GM19455 (cell line): ENCODE data around the gene DNAH11.
"Not testable (repeated sequence)": the region's sequence is repeated elsewhere in the genome, so short reads cannot be mapped to it uniquely, and the experiment has no call there.

Experiments
- ATAC-seq: cut with Tn5 transposase; IDR thresholded peaks from one replicate; pipeline ENCODE4 v1.9.1; 2021; ENCODE audit not compliant: unreplicated experiment

Gene DNAH11

DNA sequence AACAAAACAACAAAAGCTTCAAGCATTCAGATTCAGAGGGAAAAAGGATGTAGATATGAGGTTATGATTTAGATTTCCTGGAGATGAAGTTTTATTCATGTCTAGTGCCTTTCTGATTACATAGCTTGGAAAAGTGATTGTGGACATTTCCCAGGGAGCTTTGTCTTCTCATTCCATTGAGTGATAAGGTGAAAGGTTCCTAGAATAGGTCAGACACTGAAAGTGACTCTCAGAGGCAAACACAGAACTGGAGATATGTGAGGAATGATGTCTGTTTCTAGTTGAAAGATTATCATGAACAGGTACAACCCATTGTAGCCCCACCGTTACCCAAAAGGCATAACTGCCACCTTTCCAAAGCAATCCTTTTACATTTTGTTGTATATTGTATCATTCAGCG lies 223.4 kb downstream of the DNAH11 start:
- ATAC-seq = no peak

DNA sequence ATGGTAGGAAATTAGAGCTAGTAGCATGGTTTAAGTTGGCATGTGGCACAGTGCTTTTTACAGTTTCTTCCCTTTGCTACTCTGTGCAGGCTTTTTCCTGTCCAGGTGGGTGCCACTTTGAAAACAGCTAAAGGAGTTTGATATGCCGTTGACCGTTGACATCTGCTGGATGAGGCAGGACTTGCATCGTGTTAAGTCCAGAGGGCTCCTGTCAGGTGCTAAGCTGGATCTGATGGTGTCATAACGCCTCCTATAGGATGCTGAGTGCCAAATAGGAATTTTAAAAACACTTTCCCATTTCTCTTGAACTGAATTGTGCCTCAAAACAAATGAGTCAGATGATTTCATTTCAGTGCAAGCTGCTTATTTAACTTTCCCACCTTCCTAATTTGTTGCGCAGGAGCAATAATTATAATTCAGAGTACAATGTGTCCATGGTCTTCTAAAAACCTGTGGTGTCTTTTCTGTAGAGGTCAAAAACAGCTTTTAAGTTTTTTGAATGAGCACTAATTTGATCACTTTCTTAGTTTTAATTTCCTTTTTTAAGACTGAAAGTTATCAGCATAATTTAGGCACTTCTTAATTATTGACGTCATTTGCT lies 224.6 kb downstream of the DNAH11 start:
- ATAC-seq = peak; percentile 79

DNA sequence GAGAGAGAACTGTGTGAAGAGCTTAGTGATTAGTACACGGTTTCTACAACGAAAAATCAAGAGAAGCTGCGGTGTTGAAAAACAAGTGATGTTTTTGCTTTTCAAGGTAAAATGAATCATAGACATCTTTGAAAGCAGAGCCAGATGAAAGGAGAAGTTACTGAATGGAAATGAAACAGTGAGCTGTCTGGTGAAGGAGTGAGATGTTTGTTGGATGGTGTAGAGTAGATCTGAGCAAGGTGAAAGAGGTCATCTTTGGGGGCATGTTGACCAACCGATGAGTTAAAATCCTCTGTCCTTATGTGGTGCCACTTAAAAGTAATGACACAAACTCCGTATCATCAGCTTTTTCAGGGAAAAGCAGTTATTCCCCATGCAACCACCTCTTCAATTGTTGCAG lies 225.4 kb downstream of the DNAH11 start:
- ATAC-seq = no peak

DNA sequence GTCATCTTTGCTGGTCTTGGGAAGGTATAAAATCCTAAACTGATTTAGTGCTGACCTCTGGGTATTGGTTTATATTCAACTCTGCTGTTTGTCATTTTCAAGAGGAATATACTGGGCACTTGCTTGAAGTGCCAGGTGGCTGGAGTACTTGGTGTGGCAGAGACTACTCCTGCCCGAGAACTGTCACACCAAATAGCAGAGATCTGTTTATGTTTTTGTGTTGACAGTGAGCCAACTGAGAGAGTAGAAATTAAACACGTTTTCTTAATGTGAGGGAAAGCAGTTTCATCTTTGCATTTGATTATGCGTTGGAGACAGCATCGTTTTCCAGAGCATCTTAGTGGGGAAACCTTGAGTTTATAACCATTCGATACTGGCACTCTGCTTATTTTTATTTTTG lies 228.4 kb downstream of the DNAH11 start:
- ATAC-seq = no peak

DNA sequence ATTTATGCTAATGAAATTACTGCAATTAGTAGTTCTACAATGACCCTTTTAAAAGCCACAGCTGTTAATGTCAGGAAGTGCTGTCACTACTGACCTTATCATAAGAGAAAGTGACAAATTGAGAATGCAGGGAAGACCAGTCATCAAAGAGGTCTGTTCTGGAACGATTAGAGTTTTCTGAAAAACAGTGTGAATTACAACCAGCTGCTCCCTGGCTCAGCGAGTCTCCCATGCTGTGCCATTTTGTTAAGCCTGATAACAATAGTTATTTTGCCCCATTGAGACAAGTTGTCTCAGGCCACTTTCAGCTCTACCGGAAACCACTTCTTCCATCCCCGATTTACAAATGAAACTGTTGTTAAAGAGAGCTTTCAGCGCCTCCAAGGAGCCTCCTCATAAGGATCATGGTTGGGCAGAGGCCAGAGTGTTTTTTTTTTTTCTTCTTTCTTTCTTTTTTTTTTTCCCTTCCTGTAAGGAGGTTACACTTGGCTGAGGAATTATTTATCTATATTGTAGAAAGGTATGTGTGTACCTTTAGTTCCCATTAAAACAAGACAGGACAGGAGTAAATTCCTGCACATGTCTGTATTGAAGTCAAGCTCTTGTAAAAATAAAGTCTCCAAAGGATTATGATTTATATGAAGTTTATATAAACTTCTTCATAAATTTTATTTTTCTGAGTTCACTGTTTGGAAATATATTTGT lies 229.2 kb downstream of the DNAH11 start:
- ATAC-seq = no peak

DNA sequence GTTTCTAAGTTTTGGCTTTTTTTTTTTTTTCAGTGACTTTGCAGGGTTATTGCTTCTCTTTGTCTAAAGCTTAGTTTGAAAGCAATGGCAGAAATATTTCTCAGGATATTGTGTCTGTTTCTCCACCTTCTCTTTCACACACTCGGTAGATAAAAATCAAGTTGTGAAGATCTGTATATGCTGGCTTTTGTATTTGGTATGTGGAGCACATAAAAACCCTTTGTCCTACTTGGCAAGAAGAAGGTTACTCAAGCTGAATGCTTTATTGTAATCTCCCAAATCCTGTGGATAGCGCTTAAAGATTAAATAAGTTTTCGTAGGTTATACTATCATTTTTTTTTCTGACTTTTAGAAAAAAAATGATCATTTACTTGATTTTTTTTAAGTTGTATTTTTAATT lies 230.5 kb downstream of the DNAH11 start:
- no peak for ATAC-seq

DNA sequence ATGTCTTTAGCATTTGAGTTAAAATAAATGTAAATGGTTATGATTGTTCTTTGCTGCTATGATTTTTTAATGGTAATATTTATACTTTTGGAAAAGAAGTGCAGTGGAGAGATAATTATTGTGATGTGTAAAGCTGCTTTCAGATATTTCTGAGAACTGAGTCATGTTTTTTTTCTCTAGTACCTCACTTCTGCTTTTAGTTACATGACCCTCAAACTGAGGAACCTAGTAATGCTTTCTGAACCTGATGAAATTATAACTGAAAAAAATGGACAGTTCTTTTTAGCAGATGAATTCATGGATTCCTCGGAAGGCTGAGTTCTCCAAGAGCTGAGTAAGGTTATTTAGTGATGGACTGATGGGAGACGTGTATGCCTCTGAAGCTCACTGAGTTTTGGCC lies 235.1 kb downstream of the DNAH11 start:
- no peak for ATAC-seq

DNA sequence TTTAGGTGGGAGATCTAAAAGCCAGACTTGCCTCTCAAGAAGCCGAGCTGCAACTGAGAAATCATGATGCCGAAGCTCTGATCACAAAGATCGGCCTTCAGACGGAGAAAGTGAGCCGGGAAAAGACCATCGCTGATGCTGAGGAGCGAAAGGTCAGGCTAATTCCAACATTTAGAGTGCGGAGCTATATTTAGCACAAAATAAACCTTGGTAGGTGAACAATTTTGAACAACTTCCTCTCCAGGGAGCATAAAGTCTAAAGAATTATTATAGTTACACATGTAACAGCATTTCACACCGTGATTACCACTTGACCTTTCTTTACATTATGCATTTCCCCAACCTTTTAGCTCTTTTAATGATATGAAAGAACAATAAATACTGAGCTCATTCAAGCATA lies 236.1 kb downstream of the DNAH11 start:
- no peak for ATAC-seq

DNA sequence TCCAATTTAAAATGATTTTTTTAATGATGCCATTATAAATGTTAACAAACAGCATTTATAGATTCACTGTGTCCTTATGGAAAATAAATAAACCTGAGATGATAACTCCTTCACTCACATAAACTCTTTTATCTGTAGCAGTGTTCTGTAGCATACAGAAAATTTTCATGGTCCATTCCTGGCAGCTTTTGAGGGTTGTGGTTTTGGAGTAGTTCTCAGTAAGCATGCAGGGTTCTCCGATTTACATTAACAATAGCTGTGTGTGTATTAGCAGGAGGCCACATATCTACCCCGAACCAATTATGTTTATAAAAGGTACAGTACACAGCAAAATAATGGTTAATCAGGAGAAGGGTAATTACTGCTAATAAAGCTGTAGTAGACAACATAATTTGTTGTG lies 240.2 kb downstream of the DNAH11 start:
- no peak for ATAC-seq

DNA sequence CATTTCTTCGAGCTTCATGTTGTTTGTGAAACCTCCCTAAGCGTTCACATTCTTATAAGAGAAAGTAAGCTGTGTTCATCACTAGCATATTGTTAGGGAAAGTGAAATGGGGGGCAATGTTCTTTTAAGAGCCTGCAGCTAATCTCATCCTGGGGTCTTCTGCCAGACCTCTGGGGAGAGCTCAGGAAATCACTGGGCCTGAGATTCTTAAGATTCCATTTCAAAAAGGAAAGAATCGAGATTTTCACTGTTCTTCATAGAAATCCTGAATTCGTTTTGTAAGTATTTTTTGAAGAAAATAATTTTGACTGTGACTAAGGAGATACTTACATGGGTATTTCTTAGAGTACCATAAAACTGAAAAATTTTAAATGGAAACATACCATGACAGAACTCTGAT lies 242.2 kb downstream of the DNAH11 start:
- ATAC-seq = no peak

DNA sequence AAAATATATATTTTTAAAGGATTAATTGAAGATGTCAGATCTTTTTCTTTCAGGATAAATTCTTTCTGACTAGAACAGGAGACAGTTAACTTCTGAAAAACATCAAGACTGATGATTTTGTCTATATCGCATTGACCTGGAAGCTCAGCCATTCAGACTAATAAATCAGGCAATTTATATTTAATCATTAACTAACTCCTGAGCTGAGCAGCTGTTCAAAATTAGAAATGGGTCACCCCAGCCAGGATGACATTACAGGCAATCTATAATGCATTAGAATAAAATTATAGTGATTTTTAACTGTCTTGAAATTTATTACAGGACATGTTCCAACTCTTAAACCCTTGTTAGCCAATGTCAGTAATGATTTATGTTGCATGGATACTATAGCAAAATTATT lies 263.0 kb downstream of the DNAH11 start:
- no peak for ATAC-seq

DNA sequence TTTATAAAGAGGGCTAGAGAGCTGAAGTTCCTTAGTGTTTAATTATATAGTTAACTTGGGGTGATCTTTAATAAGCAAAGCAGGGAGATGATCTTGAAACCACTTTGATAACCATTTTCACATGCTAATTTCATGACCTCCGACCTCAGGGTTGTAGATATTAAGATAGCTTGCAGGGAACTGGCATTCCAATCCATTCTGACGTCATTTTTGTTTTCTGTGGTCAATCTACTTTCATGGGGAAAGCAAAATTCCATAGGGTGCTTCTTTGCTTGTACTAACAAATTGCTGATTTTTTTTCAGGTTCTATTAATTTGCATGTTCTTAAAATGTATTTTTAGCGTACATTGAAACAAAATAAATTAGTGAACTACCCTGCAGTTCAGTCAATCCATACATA lies 263.5 kb downstream of the DNAH11 start:
- no peak for ATAC-seq

DNA sequence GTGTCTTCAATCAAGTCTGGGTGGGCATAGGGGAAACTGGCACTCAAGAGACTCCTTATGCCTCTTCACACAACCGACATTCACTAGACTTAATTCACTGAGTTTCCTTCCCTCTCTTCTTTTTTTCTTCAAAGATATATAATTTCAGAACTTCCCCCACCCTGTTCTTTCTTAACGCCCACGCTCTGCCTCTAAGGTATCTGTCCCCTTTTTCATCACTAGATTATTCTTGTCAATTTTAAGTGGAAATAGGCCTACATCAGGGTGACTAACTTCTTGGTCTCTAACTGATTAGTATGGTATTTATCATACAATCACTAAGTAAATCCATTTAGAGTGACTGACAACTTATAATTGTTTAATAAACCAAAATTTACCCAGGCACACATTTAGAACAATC lies 276.2 kb downstream of the DNAH11 start:
- ATAC-seq = no peak

DNA sequence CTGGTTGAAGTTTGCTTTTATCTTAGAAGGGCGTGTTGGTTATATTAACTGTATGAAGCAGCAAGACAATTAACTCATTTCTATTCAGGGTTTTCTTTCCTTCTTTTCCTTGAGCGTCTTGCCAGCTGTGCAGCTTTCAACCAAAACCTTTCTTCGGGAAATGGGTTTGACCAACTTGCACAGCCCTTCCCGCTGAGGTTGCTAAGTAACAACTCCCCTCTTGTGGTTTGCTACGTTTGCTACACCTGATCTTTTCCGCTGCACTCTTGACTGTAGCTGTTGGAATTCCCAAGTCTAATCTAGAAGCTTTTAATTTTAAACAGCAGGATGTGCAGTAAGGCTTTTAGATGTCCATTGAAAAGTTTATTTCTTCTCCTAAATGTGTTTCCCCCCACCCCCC lies 286.0 kb downstream of the DNAH11 start:
- no peak for ATAC-seq

DNA sequence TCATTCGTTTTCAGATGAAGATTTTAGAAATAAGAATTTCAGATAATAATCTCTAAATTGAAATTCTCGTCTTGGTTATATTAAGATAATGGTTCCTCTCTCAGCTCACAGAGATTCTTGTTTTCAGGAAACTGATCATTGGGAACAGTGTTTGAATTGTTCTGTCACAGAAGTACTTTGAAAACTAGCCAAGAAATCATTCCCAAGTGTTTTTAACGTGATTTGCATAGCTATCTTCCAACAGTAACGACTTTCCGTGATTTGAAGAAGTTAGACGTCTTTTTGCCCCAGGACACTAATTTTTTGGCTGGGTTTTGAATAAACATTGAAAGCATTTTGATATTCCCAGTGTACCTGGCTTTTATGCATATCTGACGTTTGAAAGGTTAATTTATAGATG lies 286.9 kb downstream of the DNAH11 start:
- no peak for ATAC-seq

DNA sequence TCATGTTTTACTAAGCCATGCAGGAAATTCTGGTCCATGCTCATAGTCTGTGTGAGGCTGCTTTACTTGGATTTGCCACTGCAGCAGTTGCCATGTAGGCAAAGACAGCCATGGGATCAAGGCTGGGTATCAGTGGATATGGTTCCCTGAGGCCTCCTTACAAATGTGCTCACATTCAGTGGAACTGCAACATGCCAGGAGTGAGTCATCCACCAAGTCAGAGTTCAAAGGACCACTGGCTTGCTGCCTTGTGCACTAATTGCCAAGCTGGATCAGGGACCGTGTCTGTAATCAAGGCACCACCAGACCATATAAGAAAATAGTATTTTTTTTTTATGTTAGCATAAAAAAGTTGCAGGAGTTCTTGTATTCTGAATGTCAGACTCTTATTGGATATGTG lies 301.9 kb downstream of the DNAH11 start:
- ATAC-seq = no peak

DNA sequence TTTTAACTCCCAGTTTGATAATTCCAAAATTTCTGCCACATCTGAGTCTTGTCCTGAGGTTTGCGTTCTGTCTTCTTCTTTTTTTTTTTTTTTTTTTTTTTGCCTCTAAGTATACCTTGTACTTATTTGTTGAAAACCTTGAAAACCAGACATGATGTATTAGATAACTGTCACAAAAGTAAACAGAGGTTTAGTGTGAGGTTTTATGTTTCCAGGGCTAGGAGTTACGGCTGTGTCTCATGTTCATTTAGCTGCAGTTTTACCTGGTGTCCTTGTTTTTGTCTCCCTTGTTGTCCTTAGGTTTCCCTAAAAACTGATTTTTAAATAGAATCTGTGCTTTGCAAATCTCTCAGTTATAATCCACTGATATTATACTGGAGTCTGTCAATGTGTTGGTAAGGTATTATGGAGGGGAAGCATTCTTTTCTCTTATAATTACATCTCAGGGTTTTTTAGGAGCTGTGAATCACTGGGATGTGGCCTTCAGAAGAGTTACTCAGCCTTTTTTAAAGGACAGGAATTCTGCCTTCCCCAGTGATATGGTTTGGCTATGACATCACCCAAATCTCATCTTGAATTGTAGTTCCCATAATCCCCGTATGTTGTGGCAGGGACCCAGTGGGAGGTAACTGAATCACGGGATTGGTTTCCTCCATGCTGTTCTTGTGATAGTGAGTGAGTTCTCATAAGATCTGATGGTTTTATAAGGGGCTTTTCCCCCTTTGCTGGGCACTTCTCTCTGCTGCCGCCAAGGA lies 307.9 kb downstream of the DNAH11 start:
- no peak for ATAC-seq

DNA sequence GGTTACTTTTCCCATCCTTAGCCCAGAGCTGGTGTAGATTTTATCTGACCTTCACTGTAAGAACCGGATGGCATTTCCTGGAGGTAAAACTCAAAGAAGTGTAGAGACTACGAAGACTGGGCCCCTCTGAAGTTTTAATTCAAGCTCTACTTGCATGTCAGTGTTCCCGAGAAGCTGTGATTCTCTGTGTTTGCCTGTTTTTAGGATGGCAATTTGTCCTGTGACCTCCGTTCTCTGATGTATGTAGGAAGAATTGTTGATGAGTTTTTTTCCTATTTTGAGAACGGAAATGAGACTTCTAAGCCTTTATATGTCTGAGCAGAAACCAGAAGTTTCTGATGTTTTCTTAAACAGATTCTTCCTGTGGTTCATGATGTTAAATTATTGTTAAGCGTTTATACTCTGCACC lies 308.7 kb downstream of the DNAH11 start:
- ATAC-seq = no peak

DNA sequence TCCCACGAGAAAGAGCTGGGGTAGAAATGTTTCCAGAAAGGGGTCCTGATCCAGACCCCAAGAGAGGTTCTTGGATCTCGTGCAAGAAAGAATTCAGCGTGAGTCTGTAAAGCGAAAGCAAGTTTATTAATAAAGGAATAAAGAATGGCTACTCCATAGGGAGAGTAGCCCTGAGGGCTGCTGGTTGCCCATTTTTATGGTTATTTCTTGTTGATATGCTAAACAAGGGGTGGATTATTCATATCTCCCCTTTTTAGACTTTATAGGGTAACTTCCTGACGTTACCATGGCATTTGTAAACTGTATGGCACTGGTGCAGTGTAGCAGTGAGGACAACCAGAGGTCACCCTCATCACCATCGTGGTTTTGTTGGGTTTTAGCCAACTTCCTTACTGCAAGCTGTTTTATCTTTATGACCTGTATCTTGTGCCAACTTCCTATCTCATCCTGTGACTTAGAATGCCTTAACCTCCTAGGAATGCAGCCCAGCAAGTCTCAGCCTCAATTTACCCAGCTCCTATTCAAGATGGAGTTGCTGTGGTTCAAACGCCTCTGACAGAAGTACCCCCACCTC lies 322.9 kb downstream of the DNAH11 start:
- not testable (repeated sequence) for ATAC-seq

DNA sequence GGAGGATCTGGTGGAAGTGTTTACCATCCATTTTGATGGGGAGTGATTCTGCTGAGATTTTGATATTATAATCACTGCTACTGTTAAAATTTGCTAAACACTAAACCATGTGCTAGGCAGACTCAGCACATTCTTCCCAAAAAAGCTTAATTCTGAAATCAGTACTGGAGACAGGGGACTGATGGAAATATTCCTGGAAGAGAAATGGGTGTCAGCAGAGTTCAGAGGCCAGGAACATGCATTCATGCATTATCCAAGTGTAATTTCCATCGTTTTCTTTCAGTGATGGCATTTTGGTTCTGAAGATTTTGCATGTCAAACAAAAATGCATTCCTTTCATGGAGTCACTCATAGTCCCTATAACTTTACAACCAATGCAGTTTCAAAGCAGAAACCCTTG lies 323.9 kb downstream of the DNAH11 start:
- no peak for ATAC-seq

DNA sequence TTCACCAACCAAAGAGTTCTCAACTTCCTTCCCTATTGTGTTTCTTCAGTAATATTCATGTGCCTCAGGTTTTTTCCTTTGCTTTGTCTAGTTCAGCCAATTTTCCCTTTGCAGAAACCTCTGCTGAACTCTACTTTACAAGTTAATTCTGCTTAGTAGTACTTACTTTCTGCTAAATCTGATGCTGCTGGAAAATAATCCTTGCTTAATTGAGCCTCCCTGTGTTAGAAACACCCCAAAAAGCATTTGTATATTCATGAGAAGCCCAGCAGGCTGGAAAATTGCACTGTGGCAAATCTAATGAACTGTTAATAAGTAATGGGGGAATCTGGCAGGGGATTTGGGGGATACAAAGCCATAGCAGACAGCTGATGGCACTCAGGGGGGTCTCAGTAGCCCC lies 324.4 kb downstream of the DNAH11 start:
- no peak for ATAC-seq
